T-cell (primary cell): ENCODE results near the gene BRI3. TPM values are rescaled to one million over a fixed set of nuclear protein-coding genes. Genes with fewer than 3 reads are reported as not detected.

Experiments used
- total RNA-seq, 35 experiments: library from RNA in 6 of 35; stranded (reverse) in 6 of 35; fragments of 120-200 nt in 1 of 35; gene quantifications; one replicate each; pipeline versions ENCODE4 v1.2.1 to v1.2.4 and lab custom pipeline; 2013 to 2026

The BRI3 gene
- total RNA-seq, 5 donors from 2014 or later (not counting 1 experiment from before 2014, with no cell fraction given) = 53.4 to 73.0 (median 61.2) TPM

Other genes starting within 250 kb of the BRI3 start
- 10 to 100 TPM; 15.4 to 26.8 (median 23.4) TPM for gene LMTK2, start 174.8 kb upstream of the BRI3 start, total RNA-seq
- under 1 TPM in 1 of 5 donors, not detected in 4; 0.55 TPM for gene BHLHA15, start 70.2 kb upstream of the BRI3 start, total RNA-seq
- gene TECPR1, start 29.5 kb upstream of the BRI3 start, total RNA-seq = 100 to 1,000 TPM; 118 to 192 (median 162) TPM
- gene BAIAP2L1, start 119.4 kb downstream of the BRI3 start, total RNA-seq = 1 to 10 TPM in 4 of 5 donors, under 1 TPM in 1; 0.92 to 2.6 (median 1.5) TPM